Right renal cortex interstitium (tissue), 3 donors: ENCODE data around the gene PPP3CA. TPM values are rescaled to one million over a fixed set of nuclear protein-coding genes. Genes with fewer than 3 reads are reported as not detected.

ENCODE experiments used
- DNase-seq, 3 donors: peaks; one replicate each; pipeline ENCODE4 v3.0.0-alpha.2; 2013; ENCODE audit warnings: low read depth in 3 of 3, low spot score in 2 of 3
- polyA plus RNA-seq, 3 donors: library from polyadenylated mRNA; unstranded; fragments of 120-200 nt; gene quantifications; one replicate each; pipeline ENCODE4 v1.2.1, GENCODE V29; 2013; ENCODE audit not compliant: insufficient read length in 3 of 3

Gene PPP3CA
- polyA plus RNA-seq, 3 donors, result 50.0 to 53.7 (median 51.9) TPM

DNA sequence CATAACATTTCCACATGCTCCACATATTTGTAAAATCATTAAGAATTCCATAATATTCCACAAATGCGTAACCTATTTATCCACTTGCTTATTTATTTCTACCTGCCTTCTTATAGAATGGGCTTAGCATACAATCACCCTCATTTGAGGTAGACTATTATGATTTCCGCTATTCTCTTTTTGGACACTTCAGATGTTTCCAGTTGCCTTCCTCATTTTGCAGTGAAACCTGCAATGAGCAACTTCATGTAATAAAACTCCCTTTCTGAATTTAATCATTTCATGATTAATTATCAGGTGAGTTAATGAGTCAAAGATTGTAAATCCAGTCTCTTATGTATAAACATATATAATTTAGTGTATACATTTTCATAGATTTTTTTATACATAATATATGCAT lies 58.0 kb downstream of the PPP3CA start:
- no peak for DNase-seq

DNA sequence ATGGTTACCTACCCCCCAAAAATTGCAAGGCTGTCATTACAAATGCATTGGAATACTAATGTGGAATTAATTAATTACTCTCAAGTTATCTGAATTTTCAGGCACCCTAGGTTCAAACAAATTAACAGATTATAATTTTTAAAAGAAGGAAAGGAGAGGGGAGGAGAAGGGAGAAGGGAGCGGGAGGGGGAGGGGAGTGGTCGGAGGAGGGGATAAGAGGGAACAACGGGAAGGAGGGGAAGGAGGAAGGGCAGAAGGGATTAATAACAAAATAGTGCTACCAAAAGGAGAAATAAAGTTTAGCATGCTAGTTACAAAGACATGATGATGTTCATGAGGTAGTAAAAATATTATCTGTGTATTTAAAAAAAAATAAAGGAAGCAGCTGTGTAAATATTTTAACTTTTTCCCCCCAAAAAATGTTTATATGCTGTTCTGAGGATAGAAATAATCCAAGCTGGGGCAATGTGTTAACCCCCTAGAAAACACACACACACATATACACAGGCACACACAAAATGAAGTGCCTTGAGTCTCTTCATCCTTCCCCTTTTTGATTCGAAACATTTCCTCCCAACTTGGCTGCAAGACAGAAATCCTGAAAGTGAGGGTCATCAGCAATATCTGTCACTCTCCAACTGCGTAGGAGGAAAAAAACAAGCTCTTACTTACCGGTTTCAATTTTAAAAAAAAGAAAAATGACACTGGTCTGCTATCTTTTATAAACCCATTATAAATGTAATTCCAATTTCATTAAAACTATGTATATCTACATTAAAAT lies 58.8 kb downstream of the PPP3CA start:
- DNase-seq, result no peak

DNA sequence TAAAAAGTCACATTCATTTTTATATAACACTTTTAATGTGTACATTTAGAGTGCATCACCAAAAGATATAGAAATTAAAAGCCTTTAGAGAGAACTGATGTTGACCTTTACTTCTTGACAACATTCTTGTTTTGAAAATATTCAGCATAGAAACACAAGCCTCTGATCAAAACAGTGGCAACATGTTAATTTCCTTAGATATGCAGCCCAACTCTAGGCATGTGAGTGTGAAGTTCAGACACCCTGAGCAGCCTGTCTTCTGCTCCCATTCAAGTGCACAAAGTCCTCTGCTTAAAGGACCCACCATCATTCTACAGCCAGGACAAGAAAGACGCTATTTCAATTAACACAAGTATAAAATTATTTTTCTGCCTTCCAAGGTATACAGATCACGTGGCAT lies 60.0 kb downstream of the PPP3CA start:
- no peak for DNase-seq

DNA sequence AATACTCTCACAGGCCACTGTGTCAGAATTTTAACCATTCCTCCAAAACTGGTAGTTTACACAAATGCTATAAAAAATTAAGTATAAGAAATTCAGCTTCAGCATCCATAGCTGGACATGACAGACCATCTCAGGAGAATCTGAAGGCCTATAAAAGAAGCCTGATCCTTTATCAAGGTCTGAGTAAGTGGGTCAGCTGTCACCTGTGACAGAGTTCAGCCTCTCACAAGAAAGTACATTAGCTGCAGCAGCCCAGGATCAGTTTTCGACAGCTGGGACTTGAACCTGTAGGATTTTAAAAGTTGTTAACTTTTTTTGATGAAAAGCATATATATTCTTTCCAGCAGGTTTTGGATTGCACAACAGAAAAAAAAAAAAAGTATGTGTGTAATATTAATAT lies 60.7 kb downstream of the PPP3CA start:
- no peak for DNase-seq

DNA sequence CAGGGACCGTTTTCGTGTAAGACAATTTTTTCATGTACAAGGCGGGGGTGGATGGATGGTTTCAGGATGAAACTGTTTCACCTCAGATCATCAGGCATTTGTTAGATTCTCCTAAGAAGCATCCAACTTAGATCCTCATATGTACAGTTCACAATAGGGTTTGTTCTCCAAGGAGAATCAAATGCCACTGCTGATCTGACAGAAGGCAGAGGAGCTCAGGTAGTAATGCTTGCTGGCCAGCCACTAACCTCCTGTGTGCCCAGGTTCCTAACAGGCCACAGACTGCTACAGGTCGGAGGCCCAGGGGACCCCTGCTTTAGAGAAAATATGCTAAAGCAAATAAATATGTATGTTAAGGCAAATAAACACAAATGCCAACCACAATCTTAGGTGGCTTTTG lies 61.3 kb downstream of the PPP3CA start:
- DNase-seq, result no peak

DNA sequence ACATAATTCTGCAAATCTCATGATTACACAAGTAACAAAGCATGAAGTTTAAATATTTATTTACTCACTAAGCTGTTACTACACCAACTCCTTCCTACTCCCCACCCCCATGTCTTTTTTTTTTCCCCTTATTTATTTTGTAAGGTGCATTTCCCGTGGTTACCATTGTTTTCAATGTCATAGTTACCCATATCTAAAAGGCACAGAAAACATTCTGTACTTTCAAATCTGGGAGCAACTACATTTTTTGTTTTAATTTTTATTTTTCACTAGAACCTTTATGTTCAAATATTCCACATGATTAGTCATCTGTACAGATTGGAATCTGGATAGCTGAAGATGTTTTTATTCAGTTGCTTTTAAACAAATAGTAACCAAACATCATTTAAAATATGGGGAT lies 62.8 kb downstream of the PPP3CA start:
- DNase-seq, result no peak

DNA sequence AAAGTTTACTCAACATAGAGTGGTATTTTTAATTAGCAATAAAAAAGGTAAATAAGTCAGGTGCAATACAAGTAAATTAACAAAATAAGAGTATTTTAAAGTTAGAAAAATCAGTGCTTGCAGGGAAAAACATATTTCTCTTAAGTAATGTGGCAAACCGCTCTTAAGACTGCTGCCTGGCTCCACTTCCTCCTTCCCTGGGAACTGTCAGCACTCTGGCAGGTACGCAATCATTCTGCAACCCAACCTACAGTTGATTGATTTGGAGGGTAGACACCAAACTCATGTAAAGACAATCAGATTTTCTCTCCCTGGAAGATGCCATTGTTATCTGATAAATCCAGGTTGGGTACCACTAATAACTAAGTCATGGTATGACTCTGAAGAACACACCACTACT lies 63.9 kb downstream of the PPP3CA start:
- no peak for DNase-seq

DNA sequence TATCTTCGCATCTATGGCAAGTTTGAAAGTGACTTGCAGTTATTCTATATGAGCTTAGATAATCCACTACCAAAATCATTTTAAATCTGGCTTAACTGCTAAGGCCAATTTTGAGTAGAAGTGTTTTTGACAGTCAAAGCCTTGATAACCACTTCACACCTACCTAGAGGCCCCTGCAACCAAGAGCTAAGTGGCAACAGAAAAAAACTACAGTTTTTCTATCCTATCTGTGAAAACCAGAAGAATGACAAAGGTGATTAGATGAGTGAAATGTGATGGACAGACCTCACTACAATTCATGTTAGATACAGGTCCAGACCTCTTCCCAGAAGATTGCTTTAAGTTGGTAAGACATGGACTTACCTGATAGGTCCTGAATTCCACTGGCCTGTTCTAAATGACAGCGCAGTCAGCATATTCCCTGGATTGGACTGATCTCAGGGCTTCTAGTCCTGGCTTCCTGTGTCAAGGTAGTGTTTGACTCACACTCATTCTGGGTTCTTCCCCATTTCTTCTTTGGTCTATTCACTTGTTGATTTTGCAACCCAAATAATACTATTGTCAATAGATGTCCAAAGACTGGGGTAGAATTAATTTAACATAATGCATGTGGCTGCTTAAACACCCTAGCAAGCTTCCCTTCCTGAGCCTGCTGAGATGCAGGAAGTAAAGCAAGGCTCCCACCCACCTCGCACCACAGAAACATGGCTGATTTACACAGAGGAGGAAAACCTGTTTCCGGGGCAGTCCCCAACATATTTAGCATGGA lies 65.1 kb downstream of the PPP3CA start:
- DNase-seq, result no peak

DNA sequence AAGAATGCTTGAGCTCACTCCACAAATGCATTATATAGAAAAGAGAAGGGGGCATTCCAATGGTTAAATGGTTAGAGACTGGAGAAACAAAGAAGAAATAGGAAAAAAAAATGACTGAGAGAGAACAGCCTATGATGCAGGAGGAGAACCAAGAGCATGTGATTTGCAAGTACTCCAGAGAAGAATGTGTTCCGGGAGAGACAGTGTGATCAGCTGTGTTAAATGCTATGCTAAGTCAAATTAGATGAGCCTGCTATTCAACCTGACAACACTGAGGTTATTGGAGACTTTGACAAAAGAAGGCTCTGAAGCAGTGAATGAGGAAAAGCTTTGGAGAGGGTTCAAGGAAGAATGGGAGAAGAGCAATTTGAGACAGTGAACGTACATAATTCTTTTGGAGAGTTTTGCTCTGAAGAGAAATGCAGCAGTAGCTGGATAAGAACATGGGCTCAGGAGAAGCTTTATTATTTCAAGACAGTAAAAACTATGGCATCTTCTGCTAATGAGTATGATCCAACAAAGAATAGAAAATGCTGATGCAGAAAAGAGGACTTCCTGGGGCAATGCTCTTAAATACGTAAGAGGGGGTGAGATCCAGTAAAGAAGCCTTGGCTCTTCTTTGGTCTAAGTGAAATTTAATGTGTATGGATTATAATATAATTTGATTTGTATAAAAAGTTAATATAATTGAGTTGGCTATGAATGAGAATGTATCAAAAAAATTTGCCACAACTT lies 66.3 kb downstream of the PPP3CA start:
- DNase-seq, result no peak

DNA sequence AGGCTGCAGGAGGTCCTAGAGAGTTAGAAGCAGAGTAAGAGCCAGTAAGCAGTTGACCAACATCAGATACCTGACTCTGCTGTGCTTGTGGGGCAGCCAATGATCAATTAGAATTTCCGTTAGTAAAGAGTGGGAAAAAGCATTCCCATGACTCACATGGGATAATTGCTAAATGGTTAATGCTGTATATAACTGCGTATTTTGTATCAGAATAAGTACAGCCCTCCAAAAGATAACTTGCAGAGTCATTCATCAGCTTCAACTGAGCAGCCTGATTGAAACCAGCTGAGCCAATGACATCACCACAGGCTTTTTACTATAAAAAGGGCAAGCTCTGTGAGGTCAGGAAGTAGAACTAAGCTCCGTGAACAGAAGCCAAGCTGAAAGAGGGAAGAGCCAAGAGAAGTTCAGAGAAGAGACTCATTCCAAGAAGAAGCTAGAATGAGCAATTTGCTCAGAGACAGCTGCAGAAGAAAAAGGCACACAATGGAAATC lies 67.9 kb downstream of the PPP3CA start:
- DNase-seq, result no peak

DNA sequence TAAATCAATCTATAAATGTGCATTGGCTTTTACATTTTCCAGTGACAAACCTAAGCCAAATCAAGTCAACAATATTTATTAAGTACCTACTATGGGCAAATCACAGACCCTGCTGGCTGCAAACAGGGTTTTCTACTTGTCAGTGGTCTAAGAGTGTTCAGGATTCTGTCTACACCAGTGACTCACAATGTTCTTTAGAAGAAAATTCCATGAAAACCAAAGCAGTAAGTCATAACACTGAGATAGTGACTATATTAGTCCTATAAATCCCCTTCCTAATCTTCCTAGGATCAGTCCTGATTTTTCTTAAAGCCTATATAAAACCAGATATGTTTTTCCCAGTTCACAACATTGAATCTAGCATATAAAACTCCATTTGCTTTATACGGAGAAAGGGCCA lies 69.7 kb downstream of the PPP3CA start:
- no peak for DNase-seq

DNA sequence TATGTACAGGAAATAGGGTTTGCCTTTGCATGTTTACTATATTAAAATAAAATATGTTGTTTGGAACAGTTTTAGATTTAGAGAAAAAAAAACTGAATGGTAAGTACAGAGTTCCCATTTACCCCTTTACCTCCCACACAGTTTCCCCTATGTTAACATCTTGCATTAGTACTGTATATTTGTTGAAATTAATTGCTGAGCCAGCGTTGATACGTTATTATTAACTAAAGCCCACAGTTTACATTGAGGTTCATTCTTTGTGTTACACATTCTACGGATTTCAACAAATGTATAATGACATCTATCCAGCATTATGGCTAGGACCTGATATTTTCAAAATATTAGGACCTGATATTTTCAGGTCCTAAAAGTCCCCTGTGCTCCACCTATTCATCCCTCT lies 70.7 kb downstream of the PPP3CA start:
- DNase-seq, result no peak

DNA sequence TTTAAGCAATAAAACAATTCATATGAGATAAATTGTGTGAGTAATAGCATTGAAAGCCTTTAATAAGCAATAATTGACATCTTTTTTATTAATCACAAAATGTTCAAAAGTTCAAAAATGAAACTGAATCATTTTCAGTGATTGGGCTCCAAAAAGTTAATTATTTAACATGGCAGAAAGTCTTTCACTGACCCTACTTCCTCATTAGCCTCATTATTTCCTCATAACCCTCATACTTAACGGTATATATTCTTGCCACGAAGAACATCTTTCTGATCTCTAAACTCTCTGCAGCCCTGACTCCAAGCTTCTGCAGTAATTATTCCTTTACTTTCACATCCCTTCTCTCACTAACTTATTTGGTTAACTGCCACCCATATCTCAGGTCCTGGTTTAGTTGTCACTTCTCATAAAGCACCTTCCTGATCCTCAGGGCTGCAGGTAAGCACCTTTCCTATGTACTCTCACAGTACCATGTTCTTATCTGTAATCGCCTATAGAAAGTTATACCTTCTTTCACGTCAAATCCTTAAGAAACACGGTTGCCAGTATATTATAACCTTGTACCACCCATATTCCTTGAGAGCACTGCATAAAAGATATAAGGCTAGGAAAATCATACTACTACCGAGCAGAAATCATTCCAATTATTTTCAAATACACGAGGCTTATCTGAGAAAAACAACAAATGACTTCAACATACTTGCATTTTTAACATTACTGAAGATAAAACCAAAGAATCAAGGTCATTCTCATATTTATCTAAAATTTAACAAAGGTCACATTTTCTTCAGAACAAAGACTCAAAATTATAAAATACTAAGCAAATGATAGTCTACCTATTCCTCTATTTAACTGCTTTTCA lies 72.2 kb downstream of the PPP3CA start:
- DNase-seq, result no peak

DNA sequence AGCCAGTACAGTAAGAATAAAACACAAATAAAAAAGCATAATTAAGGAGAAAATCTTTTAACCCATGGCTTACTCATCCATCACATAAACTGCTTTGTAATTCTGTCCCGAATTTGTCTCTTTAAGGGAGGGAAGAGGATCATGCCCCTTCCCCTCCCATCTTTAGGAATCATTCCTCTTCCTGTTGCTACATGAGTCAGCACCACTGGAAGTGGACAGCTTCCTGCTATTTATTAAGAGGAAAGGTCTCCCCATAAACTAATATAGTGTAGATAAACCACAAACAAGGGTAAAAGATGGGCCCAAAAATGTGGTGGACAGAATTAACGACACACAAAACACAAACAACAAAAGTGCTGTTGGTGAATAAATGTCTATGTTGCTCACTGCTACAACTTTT lies 75.8 kb downstream of the PPP3CA start:
- no peak for DNase-seq

DNA sequence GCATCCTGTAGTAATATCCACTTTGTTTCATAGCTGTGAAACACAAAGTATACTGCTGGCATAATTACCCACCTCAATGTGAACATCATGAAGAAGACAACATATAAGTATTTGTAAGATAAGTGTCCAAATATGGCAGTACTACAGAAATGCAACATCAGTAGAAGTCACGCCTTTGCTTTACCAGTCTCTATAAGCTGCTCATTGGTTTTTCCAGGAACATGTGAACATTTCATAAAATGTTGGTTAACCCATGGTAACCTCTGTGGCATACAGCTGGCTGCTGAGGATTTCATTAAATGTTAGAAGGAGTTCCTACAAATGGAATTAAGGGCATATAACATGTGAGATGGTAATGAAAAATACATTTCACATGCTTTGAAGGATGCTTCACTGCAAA lies 77.6 kb downstream of the PPP3CA start:
- DNase-seq, result no peak

DNA sequence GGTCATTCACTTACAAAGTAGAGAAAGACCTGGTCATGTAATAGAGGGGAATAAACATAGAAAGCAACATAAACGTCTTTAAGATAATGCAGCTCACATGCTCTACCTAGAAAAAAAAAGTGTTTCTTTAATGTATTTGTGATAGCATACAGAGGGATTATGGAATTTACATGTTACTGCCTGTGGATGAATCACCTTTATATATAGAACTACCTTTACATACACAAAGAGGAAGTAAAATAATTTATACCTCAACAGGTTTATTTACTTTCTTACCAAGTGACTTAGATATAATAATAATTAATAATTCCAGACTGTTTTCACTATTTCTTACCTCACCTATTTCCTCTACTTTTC lies 81.5 kb downstream of the PPP3CA start:
- DNase-seq, result no peak

DNA sequence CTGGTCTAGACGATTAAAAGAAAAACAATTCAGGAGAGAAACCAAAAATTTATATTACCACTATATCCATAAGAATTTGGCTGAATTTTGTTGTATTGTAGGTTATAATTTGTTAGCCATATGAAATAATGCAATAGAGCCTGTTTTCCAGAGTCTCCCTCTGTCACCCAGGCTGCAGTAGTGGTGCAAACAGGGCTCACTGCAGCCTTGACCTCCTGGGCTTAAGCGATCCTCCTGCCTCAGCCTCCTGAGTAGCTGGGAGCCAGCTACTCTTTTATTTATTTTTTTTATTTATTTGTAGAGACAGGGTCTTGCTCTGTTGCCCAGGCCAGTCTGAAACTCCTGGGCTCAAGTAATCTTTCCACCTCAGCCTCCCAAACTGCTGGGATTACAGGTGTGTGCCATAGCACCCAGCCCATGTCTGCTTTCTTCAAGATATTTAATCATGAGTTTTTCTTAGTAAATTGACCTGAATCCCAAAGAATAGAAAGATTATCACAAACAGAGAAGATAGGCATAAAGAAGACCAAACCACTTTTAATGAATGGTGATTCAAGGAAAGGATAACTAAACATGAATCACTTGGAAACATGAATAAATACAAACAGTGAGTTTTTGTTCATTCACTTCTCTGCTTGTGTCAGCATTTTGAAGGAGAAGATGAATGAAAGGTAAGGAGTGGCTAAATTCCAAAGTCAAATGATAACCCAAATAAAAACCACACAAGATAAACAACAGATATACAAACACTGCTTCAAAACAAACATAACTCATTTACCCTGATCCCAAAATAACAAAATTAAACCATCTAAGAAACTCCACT lies 82.1 kb downstream of the PPP3CA start:
- no peak for DNase-seq

DNA sequence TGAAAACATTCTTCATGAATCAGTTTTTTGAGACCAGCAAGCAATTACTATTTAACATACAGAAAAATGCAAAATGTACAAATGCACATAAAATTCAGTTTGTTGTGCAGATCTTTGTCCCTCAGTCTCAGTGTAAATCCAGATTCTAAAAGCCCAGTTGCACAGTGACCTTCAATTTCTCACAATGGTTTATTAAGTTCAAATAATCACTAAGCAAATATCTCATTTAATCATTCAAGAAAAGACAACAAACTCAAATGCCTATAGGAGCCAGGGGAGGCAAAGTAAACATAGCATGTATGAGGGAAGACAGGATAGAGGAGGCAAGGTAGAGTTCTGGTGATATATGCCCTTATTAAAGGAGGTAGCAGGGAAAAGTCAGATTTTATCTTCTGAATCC lies 82.8 kb downstream of the PPP3CA start:
- DNase-seq, result no peak

DNA sequence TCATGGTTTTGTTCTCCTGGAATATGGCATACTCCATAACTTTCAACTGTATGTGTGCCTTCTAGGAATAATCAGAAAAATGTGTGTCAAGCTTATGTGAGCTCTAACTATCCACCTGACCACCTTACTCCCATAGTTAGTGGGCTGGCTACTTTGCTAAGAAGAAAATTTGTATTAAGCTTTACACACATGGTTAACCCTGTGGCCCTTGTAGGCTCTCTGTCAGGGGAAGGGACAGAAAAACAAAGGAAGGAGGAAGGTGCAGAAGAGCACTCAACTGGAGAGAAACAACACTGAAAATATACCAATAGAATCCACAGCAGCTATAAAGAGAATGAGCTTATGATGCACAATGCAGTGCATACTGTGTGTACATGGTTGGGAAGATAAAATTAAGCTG lies 84.6 kb downstream of the PPP3CA start:
- DNase-seq, result no peak

DNA sequence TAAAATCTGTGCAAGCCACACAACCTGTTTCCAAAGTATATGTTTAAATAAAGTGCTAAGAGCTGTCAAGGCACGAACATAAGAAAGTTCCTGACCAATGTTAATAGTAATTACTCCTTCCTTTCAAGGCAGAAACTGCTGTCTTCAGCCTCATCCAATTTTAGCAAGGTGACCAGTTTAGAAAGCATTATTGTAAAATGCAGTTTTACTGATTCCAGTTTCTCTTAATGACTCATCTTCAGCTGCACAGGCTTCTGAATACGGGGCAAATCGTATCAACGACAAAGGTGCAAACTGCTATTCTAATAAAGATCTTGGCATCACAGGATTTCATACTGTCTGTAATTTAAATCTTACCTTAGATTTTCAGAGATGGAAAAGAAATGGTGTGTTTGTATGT lies 87.5 kb downstream of the PPP3CA start:
- DNase-seq, result no peak
